IPS DF 4.7 (cell line): Measurements from ENCODE around the gene OR6C1.
"Not testable (repeated sequence)": the region's sequence is repeated elsewhere in the genome, so short reads cannot be mapped to it uniquely, and the experiment has no call there.

Experiments
- DNase-seq: peaks from one replicate; pipeline ENCODE4 v3.0.0-alpha.2; 2013; ENCODE audit warnings: low spot score; ENCODE audit errors: extremely low read depth

OR6C1 gene

GRCh38 chr12:55314043-55314442, at the start of gene OR6C1:
Gene OR6C1, plus strand, starts transcription at chr12:55314343. Its CDS starts 6,257 bp downstream, at chr12:55320600.
- no peak for DNase-seq

- no peak for DNase-seq
These were observed 33.2 kb upstream of the OR6C1 start for GRCh38 chr12:55280991-55281390.

DNA sequence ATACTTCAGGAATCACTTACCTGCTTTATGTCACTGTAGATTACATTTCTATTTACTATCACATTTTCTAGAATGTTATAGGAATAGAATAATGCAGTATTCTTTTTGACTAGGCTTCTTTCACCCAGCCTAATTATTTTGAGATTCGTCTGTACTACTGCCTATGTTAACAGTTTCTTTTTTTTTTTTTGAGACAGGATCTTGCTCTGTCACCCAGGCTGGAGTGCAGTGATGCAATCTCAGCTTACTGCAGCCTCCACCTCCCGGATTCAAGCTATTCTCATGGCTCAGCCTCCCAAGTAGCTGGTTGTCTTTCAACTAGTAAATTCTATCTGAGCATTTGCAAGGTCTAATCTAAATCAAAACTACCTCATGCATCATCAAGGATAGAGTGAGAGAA, 24.1 kb upstream of the OR6C1 start:
- no peak for DNase-seq

DNA sequence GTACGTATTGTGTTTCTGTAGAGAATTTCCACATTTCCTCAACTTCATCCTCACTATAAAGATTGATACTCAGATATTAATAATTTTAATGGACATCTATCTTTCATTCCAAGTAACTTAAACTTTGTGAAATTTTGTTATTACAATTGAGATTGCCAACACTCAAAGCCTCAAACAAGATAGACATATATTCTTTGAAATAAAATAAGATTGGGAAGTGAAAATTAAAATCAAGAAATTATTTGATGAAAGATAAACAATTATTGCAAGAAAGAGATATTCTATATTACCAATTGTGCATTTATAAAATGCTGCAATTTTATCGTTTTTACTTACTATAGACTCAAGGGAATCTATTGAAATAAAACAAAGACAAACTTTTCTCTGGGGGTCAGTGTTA, 17.7 kb upstream of the OR6C1 start, which contains the start of gene OR6C6:
OR6C6 (minus strand) TSS at position 101 of the 400 bp plus-strand sequence. CDS start 1,337 bp downstream, outside the sequence.
- no peak for DNase-seq

DNA sequence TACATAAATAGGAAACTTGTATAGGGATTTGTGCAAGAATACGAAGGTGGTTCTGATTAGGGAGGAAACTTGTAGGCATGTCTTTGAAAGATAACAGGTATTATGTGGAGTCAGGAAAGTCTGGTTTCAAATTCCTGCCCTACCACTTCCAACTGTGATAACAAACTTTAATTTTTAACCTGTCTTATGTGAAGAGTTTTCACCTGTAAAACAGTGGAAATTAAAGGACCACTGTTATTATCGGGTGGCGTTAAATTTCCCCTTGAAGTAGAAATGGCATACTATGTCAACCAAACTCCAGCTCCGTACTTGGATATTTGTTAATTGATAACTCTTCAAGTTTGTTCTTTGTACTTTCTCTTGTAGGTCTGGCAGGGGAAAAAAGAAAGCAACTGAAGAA, 6.1 kb downstream of the OR6C1 start:
- no peak for DNase-seq

DNA sequence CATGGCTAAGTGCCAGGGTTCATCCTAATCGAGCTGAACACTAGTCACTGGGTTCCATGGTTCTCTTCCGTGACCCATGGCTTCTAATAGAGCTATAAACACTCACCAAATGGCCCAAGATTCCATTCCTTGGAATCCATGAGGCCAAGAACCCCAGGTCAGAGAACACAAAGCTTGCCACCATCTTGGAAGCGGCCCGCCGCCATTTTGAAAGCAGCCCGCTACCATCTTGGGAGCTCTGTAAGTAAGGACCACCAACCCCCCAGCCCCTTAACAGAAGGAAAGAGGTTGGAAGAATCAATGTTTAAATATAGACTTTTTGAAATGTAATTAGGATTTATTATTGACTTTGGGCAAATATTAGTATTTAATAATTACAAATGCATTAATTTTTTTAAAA, 11.7 kb downstream of the OR6C1 start:
- DNase-seq = not testable (repeated sequence)

GRCh38 chr12:55330446-55330845, 16.3 kb downstream of the OR6C1 start, which contains the start of gene OR6C3:
Gene OR6C3, plus strand, starts transcription at chr12:55330746. Its CDS starts 955 bp downstream, at chr12:55331701.
- DNase-seq = no peak

DNA sequence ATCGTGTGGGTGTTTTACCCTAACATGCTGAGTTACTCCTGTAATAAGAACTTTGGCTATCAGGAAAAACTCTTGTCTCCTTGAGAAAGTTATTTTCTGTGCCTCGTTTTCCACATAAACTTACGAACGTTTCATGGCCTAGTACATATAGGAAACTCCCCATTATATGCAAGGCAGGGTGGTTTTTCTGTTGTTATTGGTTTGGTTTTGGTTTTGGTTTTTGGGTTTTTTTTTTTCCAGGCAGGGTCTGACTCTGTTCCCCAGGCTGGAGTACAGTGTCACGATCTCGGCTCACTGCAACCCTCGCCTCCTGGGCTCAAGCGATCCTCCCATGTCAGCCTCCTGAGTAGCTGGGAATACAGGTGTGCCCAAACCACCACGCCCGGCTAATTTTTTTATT, 21.9 kb downstream of the OR6C1 start:
- no peak for DNase-seq

DNA sequence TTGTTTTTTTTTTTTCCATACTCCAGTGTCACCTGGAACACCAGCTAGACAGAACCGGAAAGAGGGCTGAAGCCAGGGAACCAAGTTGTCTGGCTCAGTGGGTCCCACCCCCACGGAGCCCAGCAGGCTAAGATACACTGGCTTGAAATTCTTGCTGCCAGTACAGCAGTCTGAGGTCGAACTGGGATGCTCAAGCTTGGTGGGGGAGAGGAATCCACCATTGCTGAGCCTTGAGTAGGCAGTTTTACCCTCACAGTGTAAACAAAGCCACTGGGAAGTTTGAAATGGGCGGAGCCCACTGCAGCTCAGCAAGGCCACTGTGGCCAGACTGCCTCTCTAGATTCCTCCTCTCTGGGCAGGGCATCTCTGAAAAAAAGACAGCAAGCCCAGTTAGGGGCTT, 41.2 kb downstream of the OR6C1 start:
- DNase-seq = not testable (repeated sequence)

DNA sequence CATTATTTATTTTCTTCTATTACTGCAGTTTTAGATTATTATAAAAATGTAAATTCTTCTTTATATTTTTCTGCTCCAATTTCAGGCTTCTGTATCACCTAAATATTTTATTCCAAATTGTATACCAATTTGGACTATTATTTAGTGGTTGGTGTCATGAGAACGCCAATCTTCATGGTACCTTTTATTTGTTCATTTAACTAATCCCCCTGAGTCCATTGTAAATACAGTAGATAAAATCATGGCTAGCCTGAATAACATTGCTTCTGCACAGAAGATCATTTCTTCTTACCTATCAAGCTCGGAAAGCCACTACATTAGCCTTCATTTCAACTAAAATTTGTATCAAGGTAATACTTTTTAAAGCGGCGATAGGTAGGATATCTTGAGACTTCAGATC, 48.5 kb downstream of the OR6C1 start, which contains the start of gene OR6C75:
OR6C75 (plus strand) TSS at position 301 of the 400 bp plus-strand sequence. CDS start 2,136 bp downstream, outside the sequence.
- no peak for DNase-seq

DNA sequence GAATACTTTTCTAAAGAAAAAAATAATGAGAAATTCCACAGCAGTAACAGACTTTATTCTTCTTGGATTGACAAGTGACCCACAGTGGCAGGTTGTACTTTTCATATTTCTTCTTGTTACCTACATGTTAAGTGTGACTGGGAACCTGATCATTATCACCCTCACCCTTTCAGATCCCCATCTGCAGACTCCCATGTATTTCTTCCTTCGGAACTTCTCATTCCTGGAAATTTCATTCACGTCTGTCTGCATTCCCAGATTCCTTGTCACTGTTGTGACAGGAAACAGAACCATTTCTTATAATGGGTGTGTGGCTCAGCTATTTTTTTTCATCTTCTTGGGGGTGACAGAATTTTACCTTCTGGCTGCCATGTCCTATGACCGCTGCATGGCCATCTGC, 50.9 kb downstream of the OR6C1 start:
- DNase-seq = no peak
